Amniotic stem cell (primary cell): ENCODE data around the gene AKAP13.

Experiments used
- DNase-seq: peaks from one replicate; lab custom pipeline; 2025; lab: John Stamatoyannopoulos, UW

AKAP13 gene

DNA sequence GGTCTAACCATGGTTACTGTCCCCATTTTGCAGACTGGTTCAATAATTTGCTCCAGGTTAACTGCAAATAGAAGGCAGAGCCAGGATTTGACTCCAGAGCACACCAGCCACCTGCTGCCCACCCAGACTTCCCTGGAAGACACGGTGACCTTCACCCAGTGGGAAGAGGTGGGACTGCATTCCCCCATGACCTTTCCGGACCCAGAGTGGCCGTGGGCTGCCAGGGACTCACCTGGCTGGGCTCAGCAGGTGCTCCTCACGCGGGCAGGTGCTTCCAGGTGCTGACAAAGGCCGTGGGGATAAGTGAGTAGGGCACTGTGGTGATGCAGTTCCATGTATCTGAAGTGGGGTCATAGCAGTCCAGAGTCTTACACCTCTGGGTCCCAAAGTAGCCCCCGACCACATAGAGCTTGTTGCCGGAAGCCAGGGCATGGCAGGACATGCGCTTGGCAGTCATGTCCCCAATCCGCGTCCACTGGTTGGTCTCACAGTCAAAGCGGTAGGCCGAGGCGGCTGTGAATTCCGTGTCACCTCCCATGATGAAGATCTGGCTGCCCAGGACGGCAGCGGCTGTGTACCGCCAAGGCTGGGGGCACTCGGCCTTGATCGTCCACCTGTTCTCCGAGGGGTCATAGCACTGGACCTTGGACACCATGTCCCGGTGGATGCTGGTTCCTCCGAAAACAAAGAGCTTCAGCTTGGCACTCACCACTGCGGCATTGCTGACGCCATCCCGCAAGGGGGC, 387.6 kb downstream of the AKAP13 start:
- DNase-seq, result no peak

DNA sequence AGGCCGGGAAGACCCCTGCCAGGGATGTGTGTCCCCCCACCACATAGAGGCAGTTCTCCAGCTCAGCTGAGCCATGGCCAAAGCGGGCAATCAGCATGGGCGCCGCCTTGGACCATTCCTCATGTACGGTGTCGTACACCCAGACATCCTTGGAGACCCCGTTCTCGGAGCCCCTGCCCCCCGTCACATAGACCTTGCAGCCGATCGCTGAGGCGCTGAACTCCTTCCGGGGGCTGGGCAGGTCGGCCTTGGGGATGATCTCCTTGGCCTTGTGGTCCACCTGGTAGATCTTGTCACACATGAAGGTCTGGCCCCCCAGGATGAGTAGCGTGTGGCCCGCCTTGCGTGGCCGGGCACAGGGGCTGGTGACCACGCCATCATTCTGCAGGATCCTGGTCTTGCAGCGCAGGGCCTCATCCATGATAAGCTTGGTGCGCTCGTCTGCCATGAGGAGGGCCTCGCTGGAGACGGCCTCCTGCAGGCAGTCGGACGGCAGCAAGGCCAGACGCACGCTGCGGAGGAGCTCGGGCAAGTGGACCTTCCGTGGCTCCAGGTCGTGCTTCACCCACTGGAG, 388.3 kb downstream of the AKAP13 start:
- no peak for DNase-seq

DNA sequence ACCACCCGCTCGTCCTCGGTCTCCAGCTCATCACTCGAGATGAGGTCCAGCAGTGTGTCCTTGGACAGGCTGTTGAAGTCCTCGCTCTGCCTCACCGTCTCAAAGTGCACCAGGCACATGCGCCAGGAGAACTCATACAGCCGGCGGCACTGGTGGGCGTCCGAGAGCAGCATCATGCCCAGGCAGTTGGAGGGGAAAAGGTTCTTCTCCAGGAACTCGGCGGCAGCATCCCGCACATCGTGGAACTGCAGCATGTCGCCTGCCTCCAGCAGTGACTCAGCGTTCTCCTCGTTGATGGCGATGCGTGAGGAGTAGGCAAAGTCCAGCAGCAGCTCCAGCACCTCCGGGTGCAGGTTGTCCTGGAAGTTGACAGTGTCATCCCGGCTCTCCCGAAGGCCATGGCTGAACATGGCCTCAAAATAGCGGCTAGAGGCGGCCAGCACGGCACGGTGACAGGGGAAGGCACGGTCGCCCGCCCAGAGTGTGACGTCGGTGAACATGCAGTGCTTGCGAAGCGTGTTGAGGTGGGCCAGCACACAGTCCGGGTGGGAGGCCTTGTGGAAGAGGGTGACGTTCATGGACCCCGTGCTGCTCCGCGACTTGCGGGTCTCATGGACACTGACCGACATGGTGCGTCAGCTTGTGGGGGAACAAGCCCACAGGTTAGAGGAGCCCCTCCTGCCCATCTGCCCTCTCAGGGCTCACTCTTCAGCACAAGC, 388.9 kb downstream of the AKAP13 start:
- no peak for DNase-seq

DNA sequence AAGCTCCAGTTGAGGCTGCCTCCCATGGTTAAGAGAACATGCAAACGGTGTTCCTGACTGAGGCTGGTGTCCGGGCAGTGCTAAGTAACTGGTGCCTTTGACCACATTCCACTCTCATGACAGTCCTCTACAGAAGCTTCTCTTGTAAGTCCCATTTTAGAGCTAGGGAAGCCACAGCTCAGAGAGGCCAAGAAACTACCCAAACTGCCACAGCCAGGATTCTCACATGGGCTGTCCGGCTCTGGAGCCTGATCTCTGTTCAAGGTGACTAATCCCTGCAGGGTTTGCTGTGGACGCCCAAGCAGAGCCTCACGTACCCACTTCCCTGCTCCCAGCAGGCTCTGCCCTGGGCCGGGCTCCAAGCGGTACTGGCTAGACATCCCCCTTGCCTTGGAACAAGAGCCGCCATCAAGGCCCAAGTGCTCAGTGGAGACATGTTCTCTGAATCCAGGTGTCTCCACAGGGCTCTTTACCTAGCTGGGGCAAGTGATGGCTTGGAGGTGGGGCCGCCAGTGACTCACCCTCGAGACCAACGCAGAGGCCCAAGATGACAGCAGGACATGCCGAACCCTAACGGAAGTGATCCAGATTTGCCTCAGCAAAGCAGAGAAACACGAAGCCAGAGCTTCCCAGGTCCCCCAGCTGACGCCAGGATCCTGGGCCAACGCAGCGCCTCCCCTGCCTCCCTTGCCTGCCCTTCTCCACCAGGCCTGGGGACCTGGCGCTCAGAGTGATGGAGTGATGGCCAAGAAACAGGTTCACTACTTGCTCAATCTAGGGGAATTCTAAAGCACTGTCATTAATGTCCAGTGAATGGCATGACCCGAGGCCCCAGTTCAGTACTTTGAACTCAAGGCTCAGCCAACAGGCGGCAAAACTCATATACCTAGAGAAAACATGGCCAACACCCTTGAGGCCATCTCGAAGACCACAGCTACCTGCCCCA, 390.0 kb downstream of the AKAP13 start:
- no peak for DNase-seq

DNA sequence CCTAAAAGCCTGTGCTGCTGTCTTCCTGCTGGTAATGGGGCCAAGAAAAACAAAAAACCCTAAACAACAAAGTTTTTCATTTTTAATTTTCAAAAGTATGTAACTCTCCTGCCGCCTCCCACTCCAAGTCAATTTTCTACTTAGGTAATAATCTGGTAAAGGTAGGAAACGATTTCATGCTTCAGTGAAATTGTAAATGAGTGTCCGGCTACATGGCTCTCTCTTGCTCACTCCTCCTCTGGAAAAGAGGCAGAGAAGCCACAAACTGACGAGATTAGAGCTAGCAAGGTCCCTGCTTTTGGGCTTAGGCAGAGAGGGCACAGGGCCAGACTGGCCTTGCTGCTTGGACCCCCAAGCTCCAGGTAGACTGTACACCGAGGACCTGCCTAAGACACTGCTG, 390.9 kb downstream of the AKAP13 start:
- DNase-seq, result no peak

DNA sequence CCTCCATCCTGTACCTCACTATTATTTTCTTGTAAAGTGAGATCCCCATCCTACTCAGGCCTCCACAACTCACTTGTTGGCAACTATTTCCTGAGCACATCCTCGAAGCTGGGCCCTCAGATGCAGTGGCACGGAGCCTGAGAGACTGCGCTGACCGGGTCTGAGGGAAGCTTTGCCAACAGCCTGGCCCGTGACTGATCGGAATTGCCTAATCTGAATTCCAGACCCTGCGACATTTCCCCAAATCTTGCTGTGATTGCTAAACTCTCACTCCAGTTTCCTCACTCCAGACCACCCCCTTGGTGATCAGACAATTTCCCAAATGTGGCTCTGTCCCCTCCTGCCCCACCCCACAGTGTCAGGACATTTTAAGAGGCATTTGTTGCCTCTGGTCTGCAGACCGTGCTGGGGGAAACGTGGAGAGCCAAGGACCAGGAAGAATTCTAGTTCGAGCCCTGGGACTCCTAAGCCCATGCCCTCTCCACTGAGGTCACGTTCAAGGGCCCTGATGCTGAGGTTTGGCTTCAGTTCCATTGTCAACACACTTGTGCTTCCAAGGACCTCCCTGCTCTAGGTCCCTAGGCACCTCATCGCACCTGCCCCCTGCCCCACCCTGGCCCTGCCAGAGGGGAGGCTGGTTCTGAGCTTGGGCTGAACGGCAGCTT, 391.5 kb downstream of the AKAP13 start:
- DNase-seq, result no peak

DNA sequence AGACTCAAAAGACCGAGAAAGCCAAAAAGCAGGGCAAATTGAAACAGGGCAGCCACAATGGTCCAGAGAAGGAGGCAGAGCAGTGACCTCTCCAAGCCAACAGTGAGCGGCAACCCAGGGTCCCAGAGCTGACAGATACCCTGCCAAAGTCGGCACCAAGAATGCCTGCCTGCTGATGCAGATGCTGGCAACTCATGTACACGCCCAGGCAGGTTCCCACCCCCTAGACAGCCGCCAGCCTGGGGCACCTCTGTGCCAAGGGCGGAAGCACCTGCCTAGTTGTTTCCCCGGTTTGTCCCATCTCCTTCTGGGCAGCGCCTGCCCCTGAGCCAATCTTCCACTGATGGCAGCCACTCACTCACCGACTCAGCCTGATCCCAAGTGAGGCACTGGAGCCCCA, 392.3 kb downstream of the AKAP13 start:
- DNase-seq, result no peak

DNA sequence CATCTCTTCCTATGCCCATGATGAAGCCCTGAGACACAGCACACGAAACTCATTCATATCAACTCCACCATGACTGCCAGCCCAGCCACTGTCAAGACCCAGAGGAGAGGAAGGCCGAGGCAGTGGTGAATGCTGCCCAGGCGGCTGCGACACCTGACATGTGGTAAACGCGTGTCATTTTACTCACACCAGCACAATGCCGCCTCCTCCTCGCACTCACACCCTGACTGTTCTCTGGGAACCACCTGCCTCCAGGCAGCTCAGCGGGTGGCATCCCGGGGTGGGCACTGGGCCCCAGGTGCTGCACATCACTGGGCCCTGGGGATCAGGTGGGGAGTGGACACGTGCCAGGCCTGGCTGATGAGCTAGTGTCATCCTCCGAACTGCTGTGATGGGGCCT, 392.8 kb downstream of the AKAP13 start:
- no peak for DNase-seq

DNA sequence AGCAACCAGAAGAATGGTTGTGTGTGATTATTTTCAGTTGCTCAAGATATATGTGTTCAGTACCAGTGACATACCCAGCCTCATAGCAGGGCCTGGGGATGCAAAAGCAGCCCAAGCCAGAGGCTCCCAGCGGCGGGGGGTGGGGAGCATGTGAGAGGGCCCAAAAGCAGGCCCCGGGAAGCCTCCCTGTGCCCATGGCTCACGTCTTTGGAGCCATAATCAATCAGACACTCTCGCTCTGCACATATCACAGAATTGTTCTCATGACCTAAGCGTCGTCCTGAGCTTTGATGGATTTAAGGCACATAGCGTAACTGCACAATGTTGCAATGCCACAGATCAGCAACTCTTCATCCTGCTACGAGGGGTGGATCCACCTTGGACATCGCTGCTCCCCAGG, 393.6 kb downstream of the AKAP13 start:
- DNase-seq, result no peak

DNA sequence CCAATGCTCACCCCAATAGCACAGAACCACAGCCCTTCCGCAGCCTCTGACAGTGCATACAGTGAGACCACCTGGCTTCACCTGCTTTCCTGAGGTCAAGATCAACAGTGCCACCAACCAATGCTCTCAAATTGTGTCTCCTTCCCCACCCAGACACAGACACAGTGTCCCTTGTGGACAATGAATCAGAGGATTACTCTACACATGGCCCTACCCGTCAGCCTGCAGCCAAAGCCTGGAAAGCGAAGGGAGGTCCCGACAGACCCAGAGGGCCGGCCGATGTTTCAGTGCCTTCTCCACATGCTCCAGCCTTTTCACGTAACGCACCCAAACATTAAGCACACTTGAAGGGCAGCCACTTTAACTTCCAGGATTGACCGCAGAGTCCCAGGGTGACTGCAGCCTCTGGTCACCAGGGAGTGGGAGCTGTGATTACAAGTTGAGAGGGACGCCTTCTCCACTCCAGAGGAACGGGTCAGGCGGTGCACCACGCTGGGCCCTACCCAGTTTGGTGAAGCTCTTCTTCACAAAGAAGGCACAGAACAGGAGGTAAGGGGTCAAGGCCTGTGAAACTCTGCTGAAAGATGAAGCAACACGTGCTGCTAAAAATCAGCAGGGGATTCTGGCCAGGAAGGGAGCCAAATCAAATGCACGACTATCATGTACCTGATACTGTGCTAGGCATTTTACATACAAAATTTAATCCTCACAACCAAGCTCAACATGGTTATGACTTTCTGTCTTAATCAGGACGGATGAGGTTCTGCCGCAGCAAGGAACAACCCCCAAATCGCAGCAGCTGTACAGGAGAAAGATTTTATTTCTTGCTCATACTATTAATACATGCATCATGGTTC, 397.1 kb downstream of the AKAP13 start:
- DNase-seq, result no peak

DNA sequence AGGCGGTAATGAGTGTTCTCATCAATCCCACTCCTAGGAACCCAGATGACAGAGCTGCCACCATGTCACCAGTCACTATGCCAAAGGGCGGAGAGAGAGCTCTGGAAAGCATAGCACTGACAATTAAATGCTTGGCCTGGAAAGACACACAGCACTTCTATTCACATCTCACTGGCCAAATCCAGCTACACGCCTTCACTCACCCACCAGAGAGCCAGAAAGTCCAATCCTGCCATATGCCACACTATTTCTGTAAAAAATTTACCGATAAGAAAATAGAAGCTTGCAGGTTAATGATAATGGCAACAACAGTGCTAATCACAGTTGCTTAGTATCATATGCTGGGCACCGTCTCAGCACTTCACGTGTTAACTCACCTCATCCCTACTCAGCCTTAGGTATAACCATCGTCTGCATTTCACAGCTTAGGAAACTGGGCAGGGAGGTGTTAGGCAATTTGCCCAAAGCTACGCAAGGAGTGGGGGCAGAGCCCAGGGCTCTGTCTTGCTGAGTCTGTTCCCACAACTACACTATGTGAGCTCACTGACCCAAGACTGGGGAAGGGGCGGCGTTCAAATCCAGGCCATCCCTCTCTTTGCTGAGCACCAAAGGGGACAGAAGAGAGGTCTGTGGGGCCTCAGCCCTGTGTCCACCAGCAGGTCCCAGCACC, 397.8 kb downstream of the AKAP13 start:
- DNase-seq, result no peak

DNA sequence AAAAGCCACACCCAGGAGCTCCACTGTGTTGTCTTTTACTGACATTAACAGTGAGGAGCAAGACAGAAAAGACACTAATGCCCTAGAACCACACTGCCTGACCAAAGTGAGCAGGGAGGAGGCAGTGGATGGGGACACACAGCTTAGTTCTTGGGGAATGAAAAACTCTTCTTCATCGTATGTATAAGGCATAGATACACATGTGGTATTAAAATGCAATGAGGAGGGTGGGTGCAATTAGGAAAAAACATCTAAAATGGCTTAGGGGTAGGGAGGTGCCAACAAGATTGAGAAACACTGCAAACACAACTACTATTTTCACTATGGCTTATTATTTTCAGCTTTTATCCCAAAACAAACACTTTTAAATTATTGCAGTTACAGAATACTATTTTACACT, 398.8 kb downstream of the AKAP13 start:
- no peak for DNase-seq

DNA sequence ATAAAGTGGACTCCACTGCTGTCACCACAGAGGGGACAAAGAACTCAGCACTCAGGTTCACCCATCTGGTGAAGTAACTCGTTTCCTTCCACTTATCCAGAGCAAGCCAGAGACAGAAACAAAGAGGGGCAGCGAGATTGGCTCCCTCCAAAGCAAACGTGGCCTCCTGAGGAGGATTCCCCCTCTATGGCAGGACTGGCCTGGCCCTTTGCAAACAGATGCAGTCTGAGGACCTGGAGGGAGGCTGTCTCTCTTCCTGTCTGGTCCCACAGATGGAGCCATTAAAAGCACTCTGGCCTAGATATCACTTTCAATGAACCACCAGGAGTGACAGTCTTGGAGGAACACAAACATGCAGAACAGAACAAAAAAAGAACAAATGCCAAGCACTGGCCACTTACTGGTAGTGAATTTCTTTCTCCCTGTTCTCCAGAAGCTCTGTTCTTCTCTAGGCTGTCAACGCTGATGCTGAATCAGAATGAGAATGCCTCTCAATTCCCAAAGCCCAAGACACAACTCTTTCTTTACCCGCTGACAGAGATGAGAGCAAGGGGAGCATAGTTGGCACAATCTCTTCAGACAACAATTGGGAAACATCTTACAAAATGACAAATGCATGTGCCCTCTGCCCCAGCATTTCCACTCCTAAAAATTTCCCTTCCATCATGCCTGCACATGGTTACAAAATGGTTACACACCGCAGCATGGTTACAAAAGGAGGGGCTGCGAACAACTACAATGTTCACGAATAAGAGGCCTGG, 400.0 kb downstream of the AKAP13 start:
- no peak for DNase-seq

DNA sequence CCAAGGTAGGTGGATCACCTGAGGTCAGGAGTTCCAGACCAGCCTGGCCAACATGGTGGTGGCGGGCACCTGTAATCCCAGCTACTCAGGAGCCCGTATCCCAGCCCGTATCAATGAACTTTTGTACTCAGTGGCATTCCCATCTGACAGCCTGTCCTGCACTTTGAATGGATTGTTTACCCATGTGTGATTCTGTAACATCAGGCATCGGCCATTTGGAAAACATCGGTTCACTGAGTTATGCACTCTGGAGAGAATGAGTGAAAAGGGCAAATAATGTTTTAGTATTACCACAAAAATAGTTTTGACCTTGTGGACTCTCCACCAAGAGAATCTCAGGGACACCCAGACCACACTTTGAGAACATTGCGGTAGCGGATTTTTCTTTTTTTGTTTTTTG, 400.7 kb downstream of the AKAP13 start:
- no peak for DNase-seq

DNA sequence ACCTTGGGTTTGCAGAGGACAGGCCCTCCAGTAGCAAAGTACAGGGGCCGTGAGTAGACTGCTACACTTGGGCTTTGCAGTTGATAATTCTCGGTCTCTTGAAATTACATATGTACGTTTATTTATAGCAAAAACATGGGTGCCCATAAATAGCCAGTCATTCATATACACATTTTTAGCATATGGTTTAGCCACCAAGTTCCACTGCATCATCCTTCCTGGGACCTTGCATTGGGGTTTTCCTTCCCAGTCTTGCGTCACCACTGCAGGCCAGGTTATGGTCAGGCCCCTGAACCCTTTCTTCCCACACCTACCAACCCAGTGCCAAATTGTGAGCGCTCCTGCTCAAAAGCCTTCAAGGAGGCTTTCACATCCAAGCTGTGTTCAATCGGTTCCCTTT, 401.7 kb downstream of the AKAP13 start:
- DNase-seq, result no peak

DNA sequence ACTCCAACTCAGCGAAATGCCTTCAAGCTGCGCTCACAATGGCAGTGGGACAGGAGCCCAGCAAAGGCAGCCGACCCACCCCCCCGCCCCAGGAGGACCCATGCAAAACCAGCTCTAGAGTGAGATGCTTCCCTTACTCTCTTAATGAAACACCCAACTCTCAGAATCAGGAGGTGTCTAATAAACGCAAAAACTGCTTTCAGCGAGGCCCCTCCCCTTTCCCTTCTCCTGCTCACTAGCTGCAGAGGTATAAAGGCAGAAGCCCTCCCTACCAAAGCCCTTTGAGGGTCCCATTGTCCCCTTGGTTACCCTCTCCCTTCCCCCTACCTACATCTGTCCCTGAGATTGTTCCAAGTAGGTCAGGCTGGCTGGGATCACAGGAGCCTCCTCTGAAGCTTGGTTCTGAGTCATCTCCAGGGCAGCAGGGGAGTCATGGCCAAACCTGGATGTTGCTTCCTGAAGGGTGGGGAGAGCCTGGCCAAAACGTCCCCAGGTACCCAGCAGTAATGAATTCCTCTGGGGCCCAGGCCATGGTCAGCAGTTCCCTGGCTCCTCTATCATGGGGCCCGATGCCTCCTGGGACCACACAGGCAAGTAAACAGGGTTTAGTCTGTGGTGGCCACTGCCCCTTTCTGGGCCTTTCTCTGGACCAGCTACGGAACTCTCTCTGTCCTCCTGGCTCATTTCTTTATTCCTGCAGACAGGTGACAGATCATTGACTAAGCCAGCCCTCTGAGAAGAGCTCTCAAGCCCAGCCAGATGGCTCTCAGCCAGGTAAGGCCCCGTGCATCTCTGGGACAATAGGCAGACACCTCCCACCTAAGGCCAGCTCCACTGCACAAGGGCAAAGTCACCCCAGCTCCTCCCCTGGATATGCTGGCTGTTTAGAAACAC, 405.7 kb downstream of the AKAP13 start:
- DNase-seq, result no peak

DNA sequence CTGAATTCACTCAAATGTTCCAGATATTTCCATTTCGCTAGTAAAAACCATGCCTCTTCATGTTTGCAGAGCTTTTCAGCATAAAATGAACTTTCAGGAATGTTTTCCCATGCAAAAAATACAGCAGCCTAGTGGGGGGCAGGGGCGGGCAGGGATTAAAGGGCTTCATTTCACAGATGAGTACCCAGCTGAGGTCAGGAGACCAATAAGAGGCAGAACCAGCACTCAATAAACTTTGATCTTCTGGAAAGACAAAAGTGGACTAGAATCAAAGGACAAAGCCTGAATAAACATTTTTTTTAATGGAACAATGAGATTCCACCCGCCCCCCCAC, 406.3 kb downstream of the AKAP13 start:
- no peak for DNase-seq

DNA sequence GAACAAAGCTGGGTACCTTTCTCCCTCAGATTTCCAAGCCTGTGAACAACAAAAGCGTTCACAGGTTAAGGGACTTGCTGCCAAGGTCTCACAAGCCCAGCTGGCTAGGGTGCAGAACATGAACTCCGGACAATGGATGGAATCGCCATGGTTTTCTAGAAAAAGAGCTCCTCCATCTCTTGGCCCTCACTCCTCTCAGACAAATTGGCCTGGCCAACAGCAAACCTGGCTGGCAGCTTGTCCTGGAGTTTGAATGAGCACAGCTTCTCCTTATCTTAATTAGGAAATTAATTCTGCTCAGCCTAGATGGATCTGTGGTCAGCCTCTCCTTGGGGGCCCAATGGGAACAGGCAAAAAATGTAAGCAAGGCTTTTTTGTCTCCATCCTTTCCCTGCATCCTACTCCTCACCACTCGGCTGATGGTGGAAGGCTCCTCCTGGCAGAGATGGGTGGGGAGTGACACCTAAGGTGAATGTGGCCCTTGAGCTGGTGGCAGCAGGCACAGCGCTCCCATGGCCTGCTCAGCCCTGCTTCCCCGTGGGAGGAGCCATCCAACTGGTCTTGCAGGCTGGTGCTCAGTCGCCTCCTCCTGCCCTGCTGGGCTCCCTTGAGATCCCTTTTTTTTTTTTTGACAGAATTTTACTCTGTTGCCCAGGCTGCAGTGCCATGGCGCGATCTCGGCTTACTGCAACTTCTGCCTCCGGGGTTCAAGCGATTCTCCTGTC, 408.5 kb downstream of the AKAP13 start:
- no peak for DNase-seq
